Measurements from ENCODE around the gene EML6.
"Not testable (repeated sequence)": the region's sequence is repeated elsewhere in the genome, so short reads cannot be mapped to it uniquely, and the experiment has no call there.

EML6 gene

DNA sequence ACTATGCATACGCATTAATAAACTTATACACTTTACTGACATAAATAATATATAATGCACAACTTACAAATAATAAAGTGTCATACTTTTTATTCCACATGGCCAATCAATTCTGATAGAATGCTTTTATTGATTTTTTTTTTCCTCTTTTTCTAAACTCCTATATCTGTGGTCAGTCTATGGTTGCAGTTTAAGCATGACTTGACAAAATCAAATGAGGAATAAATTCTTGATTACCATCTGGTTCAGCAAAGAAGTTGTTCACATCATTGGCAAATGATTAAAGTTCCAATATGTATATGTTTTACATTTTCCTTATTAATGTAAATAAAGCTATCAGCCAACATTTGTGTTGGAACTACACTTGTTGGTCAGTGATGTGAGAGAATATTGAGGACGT is 83.5 kb downstream of the EML6 start:
- no peak for DNase-seq

DNA sequence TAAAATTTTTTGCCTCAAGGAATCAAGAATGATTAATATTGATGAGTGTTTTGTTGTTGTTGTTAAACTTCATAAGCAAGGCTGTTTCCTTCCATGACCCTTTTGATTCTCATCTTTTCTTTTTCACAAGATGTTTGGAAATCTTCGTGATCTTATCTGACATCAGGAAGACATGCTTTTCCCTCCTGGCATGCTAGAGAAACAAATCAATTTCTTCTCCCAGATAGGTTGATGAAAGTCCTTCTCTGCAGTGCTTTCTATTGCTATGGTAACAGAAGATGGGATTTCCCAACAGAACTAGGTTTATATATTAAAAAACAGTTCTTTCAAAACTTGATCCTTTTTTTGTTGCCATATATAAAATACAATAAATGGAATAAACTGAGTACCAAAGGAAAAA is 85.2 kb downstream of the EML6 start:
- DNase-seq = no peak

GRCh38 chr2:54809819-54810218 is 86.4 kb downstream of the EML6 start:
- peak; percentile 54 for DNase-seq

DNA sequence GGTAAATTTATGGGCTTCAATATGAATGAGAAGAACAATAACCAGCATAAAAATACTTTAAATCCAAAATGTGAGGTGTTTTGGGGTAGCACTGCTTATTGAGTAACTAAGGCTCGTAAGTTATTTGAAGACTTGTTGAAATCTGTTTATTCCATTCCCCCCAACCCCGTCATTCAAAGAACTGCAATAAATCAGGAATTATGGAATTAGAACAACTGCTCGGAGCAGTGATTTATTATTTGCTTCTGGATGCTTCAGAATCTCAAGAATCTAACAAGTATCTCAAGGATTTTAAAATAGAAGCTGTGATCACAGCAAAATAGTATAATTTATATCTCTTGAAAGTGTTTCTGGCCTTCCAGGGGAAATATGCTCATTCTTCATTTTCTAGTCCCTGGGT is 86.8 kb downstream of the EML6 start:
- DNase-seq = no peak

DNA sequence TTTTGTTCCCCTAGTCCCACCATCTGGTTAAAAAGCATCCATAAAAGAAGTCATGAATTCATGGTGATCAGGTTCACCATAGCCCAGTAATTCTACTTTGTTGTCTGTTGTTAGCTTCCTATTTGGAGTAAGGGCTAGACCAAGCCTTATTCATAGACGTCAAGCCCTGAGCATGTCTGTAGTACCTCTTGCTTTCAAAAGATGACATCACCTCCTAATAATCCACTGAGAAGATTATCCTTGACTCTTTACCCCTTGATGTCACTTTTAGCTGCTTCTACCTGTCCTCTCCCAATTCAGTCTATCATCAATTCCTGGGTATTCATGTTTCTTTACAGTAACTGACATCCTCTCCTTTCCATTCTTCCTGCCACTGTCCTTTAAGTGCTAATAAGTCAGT is 90.1 kb downstream of the EML6 start:
- DNase-seq = no peak

DNA sequence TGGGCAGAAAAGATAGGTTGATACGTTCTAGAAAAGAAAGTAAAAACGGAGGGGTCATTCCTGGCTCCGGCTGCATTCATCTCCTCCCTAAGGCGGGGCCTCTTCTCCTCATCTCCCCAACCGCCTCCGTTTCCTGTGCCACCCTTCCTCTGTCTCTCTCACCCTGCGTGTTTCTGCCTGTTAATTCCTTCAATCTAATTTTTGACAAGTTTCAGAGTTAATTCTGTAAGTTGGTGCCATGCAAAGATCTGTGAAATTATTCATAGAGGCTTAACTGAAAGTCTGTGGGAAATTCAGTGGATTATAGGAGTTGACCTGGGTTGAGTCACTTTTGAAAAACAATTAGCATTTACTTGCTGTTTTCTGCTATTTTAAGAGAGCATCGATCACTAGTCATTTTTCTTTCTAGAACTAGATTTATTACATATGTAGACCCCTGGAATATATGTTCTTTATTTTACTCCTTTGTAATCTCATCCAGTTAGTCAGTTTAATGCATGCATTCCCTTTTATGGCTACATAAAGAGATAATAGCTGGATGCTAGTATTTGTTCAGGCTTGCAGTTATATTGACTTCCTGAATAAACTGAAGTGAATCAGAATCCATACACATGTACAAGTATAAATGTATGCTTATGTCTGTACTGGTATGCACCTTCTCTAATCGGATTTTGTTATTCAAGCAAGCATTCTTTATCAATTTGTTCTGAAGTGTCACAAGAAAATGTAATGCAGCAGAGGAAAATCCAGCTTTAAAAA is 91.1 kb downstream of the EML6 start:
- no peak for DNase-seq

GRCh38 chr2:54815148-54815539 is 91.7 kb downstream of the EML6 start:
- DNase-seq = no peak

DNA sequence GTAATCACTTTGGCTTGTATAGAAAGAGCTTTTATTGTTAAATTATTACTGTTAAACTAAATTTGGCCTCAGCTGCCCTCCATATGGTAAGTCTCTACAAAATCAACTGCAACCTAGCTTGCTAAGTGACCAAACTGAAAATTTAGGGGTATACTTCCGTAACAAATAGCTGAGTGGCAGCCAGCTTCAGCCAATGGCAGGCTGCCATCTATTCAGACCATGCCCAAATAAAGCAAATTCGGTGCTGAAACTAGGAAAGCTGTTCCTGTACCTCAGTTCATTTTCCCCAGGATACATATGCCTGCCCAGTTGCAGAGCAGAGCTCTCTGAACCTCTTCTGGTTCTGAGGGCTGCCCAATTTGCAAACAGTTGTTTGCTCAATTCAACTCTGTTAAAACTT is 94.8 kb downstream of the EML6 start:
- DNase-seq = no peak

GRCh38 chr2:54820558-54820957 is 97.1 kb downstream of the EML6 start:
- DNase-seq = no peak

GRCh38 chr2:54824567-54824966 is 101.1 kb downstream of the EML6 start:
- DNase-seq = no peak

- DNase-seq = no peak
Measured at GRCh38 chr2:54830546-54830945, 107.1 kb downstream of the EML6 start.

DNA sequence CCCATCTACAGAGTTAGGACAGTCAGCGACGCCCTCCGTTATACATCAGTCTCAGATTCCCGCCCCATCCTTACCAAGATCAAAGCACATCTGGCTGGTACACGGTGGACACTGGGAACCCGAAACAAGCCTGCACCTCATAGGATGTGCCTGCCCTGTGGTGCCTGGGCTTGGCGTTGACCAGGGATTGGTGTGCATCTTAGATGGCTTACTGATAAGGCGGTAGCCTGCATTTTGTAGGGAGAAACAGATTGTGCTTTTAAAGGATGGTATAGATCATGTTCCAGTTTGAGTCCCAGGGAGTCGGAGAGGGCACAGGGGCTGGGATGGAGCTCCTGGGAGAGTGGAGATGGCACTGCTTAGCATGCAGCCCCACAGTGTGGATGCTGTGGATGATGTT is 108.0 kb downstream of the EML6 start:
- no peak for DNase-seq

DNA sequence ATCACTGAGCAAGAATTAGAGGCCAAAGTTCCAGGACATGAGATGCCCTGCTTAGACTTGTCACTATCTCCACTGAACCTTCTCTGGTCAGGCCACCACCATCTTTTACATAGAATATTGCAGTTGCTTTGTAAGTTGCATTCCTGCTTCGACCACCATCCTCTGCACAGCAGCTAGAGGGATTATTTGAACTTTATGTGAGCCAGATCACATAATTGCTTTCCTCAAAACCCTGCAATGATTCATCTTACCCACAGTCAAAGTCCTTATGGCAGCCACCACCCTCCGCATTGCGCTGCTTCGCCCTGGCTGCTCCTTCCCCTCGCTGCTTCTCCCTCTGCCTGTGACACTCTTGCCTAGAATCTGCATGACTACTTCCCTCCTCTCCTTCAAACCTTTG is 111.3 kb downstream of the EML6 start:
- no peak for DNase-seq

- peak; percentile 43 for DNase-seq
Measured at GRCh38 chr2:54836477-54836876, 113.0 kb downstream of the EML6 start.

GRCh38 chr2:54838585-54839035 is 115.1 kb downstream of the EML6 start:
- peak; percentile 67 for DNase-seq

DNA sequence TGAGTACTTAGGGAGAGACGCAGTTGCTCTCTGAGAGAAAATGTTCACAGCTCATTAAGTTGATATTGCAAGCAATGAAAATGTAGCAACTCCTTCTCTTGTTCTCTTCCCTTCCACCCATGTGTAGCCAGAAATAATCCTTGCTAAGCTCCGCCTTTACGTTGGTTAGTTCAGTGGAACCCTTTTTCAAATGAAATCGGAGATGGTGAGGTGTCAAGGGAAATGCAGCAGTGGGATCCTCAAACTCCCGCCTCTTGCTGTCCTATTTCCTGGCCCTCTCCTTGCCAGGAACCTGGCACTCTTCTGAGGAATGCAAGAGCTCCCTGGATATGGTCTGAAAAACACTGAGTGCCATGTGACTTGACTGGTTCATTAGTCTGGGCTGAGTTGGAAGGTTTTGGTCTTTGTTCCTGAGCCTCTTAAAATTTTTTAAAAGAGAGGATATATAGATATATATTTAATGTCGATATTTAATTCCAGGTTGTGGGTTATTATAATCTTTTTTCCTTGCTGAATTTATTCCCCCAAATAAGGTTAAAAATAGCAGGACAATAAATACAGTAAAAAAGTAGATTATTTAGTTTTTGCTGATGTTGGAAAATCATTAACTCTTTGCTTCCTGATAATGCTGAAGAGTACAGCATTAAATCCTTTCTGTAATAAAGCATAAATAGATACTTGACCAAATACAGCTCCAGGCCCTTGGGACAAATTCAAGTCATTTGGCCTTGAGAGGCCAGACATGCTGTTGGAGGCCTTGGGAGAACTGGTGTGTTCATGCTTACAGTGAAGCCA is 116.2 kb downstream of the EML6 start:
- no peak for DNase-seq

GRCh38 chr2:54840559-54841468 is 117.4 kb downstream of the EML6 start:
- no peak for DNase-seq

- not testable (repeated sequence) for DNase-seq
Measured at GRCh38 chr2:54841500-54841899, 118.0 kb downstream of the EML6 start.

DNA sequence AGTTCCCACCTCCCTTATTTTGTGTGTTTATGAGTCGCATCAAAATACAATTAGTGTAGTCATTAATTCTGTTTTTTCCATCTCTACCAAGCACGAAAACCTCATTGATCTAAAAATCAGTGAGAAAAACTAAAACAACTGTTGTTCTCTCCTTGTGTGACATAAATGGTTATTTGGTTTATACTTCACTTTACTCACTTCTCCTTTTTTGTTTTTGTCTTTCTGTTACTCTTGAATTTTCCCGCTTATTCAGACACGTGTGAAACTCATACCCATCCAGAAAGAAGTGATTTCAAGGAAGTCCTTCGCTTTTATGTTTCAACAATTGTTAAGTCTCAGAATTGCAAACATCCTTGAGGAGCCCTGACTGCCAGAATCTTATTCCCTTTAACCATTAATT is 121.6 kb downstream of the EML6 start:
- no peak for DNase-seq

DNA sequence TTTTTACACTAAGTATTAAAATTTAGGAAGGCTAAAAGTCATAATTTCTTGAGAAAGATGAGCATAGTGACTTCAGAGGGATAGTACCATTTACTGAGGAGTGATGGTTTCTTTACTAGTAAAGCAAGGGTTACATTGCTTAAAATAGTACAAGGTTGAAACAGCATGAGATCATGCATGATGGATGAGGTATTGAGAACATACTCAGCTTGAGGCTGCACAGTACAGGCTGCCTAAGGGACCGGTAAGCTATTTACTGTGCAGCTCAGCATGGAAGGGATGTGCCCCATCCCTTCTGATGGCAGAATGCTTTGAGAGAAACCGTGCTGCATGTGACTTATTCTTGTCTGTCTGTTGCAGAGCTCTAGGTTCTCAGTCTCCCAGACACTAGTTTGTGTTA is 122.1 kb downstream of the EML6 start:
- DNase-seq = no peak

DNA sequence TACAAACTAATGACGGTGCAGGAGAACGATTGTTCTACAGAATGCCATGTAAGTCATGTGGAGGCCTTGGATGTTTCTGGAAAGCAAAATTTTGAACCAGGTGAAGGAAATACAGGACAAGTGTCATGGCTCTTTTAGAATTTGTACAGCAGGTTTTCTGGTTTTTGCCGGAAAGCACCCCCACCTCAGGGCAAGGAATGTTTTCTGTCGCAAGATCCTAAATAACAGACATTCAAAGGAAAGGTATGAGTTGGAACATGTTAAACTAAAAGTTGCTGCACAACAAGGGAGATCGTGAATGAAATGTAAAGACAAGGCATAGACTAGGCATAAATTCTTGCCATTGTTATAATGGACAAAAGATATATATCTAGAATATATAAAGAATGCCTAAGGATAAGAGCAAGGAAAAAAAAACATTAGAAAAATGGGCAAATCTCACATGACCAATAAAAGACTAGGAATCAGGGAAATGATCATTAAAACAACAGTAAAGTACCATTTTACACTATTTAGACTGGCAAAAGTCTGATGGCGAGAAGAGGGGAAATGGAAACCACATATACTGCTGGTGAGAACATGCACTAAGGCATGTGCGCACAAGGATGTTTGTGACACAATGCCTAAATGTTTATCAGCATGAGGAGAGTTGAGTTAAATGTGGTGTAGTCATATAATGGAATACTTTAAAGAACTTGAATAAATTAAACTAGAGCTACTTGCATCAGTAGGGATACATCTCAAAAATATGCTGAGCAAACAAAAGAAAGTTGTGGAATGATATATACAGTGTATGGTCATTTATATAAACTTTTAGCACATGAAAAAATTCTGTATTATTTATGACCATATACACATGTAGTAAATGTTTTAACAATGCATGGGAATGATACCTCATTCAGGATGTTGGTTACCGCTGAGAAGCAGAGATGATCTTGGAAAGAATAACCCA is 127.0 kb downstream of the EML6 start:
- DNase-seq = no peak
